Liver (tissue), 3 donors: Measurements from ENCODE around the gene CCNK.

Experiments used
- ATF3 ChIP-seq: IDR thresholded peaks from 2 replicates; pipeline ENCODE4 v1.6.1; 2016; ENCODE audit warnings: antibody characterized with exemption
- CTCF ChIP-seq: fragments of 150-350 bp; IDR thresholded peaks from 2 replicates; pipeline ENCODE4 v1.5.1; 2017; ENCODE audit warnings: improper control_type of control experiment, low read depth, low read length; ENCODE audit not compliant: missing input control
- EGR1 ChIP-seq, 2 donors: IDR thresholded peaks; 2 replicates each; pipeline ENCODE4 v1.6.1; 2016 to 2018; ENCODE audit warnings: antibody characterized with exemption in 2 of 2, low read depth in 2 of 2
- FOXA1 ChIP-seq: IDR thresholded peaks from 2 replicates; pipeline ENCODE4 v1.6.1; 2016; ENCODE audit warnings: antibody characterized with exemption
- HNF4G ChIP-seq: IDR thresholded peaks from 2 replicates; pipeline ENCODE4 v1.6.1; 2016; ENCODE audit warnings: antibody characterized with exemption
- JUND ChIP-seq, 2 donors: IDR thresholded peaks; 2 replicates each; pipeline ENCODE4 v1.6.1; 2016; ENCODE audit warnings: antibody characterized with exemption in 2 of 2
- RAD21 ChIP-seq, 2 donors: IDR thresholded peaks; 2 replicates each; pipeline ENCODE4 v1.6.1; 2016; ENCODE audit warnings: antibody characterized with exemption in 2 of 2, mild to moderate bottlenecking in 2 of 2
- REST ChIP-seq: IDR thresholded peaks from 2 replicates; pipeline ENCODE4 v1.6.1; 2016; ENCODE audit warnings: antibody characterized with exemption, mild to moderate bottlenecking
- SP1 ChIP-seq: IDR thresholded peaks from 2 replicates; pipeline ENCODE4 v1.6.1; 2018; ENCODE audit warnings: antibody characterized with exemption, mild to moderate bottlenecking
- TAF1 ChIP-seq: conservative IDR thresholded peaks from 2 replicates; pipeline ENCODE4 v1.6.1; 2016; ENCODE audit warnings: antibody characterized with exemption, mild to moderate bottlenecking
- YY1 ChIP-seq: IDR thresholded peaks from 2 replicates; pipeline ENCODE4 v1.6.1; 2016; ENCODE audit warnings: antibody characterized with exemption, mild to moderate bottlenecking
- ZBTB33 ChIP-seq: IDR thresholded peaks from 2 replicates; pipeline ENCODE4 v1.6.1; 2016; ENCODE audit warnings: antibody characterized with exemption
- donor health status: healthy.
- donor health status: healthy.

GRCh38 chr14:99475660-99476059 lies 5.5 kb upstream of the CCNK start:
- no peak for TF ChIP-seq CTCF
- no peak for TF ChIP-seq RAD21 (IDR thresholded peaks at IDR 0.05)
- TF ChIP-seq EGR1 (IDR thresholded peaks at IDR 0.05; ENCODE audit: low read depth in 2 of 2), result no peak
- no peak for TF ChIP-seq JUND (IDR thresholded peaks at IDR 0.05)
- TF ChIP-seq YY1, result no peak
- no peak for TF ChIP-seq ZBTB33
- TF ChIP-seq HNF4G, result no peak
- no peak for TF ChIP-seq ATF3
- TF ChIP-seq TAF1, result no peak
- TF ChIP-seq REST, result no peak
- TF ChIP-seq FOXA1, result no peak
- no peak for TF ChIP-seq SP1
